Activated T-cell treated with anti-CD3 and anti-CD28 coated beads, Interleukin-2, amount 50 U/mL, for 1 hour (primary cell): ENCODE data around the gene STEAP4.
"Not testable (repeated sequence)": the region's sequence is repeated elsewhere in the genome, so short reads cannot be mapped to it uniquely, and the experiment has no call there.

Experiments
- DNase-seq: peaks from one replicate; pipeline ENCODE4 v3.0.0-alpha.2; 2020

STEAP4 gene

DNA sequence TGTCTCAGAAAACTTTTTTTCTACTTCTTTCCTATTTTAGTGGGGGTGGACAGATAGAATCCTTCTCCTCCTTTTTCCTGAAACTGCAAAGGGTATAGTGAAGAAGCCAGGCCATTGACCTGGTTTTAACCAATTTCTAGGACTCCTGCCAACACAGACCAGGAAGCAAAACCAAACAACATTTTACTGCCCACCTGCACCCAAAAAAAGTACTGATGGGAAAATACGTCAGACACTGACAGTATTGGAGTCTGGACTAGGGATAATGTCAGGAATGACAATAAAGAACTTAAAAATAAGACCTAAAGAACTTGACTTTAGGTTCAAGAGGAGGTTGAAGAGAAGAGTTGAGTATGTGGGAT is 5.0 kb upstream of the STEAP4 start:
- no peak for DNase-seq

DNA sequence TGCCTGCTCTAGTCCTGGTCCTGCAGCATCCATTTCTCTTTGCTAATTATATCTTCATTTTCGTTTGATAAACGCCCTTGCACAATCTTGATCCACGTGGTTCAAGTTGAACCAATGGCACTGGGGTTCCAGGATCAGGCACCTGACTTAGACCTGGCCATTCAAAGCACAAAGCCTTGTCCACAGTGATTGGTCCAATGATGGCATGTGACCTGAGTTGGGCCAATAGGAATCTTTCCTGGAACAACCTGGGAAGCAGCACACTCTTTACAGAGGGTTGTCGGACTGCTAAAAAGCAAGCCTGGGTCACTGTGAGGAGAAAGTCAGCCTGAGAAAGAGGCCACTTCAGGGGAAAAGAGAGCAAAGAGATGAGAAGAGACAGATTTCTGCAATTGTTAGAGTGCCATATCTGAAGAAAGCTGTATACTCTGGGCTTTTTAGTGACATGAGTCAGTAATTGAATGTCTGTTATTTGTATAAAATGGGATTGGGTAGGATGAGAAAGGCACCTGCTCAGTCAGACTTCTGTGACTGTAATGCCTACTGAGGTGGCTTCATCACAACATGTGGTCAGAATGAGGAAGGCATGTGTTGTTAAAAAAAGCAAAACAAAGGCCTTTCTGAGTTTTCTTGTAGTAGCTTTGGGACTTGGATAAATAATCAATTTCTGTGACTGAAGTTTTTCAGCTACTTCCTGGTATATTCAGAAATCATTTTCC is 4.4 kb upstream of the STEAP4 start:
- no peak for DNase-seq

DNA sequence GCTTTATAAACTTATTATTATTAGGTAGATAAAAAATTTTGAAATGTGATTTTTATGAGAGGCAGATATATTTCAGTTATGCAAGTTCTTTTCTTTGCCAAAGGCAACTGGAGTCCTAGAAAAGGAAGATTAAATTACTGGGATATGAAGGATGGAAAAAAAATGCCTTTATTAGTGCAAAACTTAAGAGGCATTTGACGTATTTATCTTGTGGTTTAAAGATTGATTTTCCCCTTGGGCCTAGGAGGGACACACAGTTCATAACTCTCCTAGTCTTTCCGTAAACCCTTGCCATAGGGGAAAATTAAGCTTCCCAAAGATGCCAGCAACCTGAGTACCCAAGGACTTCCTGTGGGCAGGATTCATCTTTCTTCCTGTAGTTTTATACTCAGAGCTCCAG is 3.1 kb upstream of the STEAP4 start:
- no peak for DNase-seq

DNA sequence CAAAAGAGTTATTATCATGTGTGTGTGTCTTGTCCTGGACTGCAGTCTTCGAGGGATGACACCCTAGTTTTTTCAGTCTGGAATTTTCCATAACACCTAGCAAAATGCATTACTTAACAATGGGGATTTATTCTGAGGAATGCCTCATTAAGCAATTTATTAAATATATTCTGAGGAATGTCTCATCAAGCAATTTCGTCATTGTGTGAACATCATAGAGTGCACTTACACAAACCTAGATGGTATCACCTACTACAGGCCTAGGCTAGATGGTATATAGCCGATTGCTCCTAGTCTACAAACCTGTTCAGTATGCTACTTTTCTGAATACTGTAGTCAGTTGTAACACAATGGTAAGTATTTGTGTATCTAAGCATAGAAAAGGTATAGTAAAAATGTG is 1.1 kb upstream of the STEAP4 start:
- no peak for DNase-seq

DNA sequence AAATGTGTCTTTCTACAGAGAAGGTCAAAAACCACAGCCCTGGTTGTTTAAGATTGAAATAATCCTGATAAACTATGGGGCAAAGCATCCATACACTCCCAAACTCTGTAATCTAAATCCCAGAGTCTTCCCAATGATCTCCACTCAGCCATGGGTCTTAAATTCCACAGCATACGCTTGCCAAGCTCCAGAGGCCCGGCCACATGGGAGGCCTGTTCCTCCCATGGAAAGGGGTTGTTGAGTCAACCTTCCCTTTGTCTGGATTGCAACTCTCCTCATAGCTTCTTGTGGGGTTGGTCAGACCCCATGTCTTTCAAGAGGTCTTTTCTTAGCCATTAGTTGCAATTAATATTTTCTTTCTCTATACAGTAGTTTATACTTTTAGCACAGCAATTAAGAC is 718 bp upstream of the STEAP4 start:
- no peak for DNase-seq

DNA sequence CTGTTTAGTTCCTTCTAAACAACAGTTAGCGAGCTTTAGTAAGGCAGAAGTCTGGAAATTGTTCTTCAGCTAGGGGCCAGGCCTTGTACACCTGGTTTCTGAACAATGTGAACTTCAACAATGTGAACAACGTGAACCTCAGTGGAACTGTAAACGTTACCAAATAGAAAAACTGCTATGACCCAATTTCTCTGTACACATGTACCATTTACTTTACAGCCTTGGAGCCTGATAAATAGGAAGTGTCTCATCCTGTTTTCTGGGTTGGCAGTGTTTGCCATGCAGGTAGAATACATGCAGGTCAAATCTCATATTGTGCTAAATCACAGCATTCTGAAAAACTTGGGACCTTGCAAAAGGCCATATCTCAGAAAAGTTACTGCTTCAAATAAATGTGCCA is 1.6 kb downstream of the STEAP4 start:
- DNase-seq = no peak

DNA sequence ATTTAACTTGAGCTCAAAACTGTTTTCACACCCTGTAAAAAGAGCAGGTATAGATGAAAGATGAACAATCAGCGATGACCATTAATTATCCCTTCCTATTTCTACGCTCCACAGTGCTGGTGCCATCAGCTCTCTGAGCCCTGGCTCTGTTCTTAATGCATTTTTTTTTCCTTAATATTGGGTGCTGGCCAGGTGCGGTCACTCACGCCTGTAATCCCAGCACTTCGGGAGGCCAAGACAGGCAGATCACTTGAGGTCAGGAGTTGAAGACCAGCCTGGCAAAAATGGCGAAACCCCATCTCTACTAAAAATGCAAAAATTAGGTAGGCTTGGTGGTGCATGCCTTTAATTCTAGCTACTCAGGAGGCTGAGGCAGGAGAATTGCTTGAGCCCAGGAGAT is 4.2 kb downstream of the STEAP4 start:
- DNase-seq = no peak

DNA sequence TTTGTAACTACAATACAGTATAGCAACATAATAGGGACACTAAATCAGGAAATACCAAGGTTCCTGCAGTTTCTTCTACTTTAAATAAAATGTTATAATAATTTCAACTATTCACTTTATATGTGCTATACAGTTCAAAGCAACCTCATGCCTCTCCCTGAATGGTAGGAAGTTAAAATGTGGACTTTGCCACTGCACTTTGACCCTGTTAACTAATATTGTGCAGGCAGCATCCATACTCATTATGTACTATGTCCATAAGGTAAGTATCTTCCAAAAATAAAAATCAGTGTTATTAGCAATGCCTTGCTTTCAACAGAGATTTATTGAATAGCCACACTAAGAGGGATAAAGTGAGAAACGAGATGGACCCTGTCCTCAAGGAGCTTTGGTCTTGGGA is 4.8 kb downstream of the STEAP4 start:
- no peak for DNase-seq

DNA sequence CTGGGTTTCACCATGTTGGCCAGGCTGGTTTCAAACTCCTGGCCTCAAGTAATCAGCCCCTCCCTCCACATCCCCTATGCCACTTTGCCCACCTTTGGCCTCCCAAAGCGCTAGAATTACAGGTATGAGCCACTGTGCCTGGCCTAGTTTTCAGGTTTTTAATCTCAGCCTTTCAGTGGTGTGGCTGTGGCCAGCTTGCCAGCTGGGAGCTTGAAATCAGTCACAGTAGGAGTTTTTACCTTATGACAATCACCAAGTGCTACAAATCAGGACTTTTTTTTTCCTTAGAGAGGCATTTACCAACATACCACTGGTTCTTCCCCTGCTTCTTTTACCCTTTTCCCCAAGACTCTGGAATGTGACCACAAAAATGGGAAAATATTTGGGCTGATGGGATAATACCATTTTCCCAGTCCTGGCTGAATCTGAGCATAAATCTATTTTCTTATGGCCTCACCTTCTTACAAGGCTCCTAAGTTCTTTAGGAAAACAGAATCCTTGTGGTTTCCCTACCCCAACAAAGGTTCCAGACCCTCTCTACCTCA is 6.2 kb downstream of the STEAP4 start:
- no peak for DNase-seq

DNA sequence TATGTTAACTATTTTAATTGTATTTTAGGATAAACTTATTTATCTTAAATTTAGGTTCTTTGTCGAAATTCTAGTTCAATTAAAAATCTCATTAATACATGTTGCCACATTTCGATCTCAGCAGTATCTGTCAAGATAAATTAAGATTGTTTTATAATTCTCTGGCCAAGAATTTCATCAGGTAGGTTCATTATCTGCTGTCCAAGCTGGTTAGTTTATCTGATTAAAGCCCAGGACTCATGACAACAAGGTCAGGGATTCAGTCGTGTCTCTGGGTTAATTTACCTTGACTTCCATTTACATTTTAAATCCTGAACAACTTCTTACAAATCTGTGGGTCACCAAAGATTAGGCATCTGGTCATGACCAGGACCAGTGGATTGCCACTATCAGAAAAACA is 7.6 kb downstream of the STEAP4 start:
- DNase-seq = no peak

DNA sequence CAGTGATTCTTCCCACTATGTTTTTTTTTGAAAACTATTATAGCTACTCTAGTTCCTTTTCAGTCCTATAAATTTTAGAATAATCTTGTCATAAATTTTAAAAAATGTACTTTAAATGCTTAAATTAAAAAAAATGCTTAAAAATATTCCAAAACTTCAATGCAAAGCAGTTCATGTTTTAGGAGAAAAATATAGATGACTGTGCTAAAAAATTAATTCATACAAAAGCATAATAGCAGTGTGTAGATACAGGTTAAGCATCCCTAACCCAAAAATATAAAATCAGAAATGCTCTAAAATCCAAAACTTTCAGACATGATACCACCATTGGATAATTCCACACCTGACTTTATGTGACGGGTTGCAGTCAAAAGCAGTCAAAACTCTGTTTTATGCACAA is 12.8 kb downstream of the STEAP4 start:
- DNase-seq = no peak

DNA sequence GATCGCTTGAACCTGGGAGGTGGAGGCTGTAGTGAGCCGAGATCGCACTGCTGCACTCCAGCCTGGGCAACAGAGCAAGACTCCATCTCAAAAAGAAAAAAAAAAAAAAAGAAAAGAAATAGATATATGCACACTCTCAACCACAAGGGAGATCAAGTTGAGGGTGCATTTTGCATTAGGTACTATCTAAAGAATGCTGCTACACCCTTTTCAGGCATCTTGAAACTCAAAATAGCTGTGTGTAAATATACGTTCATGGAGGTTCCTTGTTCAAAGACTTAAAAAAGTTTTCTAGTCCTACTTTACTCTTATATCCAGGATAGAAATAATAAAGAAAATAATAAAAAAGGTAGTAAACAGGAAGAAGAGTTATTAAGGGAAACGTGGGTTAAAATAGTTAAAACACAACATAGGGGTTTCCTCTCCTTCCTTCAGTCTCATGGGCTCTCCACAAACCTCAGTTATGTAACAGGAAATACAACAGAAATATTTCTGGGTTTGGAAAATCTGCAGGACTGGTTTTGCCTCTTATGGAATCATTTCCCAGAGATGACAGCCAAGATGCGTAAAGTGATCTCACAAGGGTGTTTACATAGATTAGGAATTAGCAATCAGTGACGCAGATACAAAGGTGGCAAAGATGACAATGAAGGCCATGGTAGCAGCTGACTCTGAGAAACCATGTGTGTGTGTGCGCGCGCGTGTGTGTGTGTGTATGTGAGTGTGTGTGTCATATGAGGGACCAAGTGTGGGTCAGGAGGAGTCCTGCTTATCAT is 15.1 kb downstream of the STEAP4 start:
- DNase-seq = no peak

DNA sequence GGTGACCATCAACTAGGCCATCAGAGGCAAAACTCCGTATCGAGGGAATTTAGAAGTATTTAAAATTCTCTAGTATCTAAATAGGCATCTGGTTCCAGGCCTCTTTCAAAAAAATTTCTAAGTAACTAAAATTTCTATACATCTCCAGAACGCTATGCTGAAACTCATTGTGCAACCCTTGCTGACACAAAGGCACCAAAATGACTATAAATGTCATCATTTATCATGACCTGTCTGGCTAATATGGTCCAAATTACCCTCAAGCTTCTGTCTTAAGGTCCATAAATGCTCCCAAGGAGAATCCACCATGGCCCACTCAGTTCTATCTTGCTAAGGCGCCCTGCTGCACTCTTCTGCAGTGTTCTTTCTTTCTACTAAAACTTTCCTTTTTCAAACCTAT is 16.2 kb downstream of the STEAP4 start:
- DNase-seq = no peak

DNA sequence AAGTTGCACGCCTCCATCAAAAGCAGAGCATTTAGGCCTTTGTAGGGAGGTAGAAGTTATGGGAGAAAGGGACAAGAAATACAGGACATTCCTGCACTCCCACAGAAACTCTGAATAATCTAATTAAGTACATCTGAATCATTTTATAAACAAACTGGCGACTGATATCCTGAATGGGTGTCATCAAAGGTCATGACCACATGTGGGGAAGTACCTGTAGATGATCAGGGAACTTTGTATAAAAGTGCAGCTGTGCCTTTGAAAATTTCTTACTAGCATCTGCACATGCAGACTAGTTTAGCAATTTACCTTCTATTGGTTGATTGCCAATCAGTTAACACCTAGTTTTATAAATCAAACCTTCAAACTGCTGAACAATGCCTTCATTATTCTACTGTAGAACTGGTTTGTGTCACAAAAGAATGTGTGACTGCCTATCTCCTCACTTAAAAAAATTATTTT is 17.1 kb downstream of the STEAP4 start:
- no peak for DNase-seq

DNA sequence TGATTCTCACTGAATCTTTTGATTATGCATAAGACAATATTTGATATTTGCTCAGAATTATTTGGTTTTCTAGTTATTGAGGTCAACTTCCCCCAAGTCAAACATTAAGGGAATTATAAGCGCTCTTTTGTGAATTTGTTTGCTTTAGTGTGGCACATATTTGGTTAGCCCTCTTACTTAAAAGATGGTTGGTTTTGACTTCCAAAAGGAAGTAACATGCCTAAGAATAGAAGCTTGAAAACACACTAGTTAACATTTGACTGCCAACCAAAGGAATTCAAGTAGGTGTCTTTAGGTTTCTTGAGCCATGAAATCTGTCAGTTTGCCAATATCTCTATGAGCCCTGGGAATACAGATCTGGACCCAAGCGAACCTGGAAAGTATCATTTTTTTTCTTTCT is 24.9 kb downstream of the STEAP4 start:
- no peak for DNase-seq

DNA sequence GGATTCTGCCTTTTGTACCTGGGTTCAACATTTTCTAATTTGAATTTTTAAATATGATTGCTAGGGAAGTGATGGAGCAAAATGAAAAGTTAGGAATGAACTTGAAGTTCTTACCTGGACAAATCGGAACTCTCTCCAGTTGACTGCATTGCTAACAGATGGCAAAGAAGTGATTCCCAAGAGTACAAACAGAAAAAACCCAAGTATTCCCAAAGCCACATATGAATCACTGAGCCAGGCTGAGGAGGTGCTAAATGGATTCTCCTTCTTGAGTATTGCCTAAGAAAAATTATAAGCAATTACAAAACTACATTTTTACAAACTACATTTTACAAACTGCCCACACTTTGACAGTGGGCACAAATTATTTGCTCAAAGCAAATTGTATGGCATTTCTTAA is 25.9 kb downstream of the STEAP4 start:
- no peak for DNase-seq

DNA sequence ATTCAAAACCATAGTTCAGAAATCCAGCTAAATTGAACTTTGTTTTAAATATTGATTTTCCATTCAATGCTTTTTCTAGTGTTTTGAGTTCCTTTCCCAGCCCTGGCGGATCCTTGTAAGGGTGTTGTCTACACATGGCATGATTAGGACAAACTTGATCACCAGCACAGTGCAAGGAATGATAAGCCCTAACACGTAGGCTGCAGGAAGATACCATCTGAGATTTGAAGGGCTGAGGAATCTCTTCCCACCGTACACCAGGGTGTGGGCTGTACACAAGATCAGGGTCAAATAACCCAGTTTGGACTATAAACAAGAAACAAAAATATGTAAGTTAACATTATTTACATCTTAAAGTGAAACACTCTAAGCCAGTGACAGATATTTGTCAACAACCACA is 27.4 kb downstream of the STEAP4 start:
- no peak for DNase-seq

DNA sequence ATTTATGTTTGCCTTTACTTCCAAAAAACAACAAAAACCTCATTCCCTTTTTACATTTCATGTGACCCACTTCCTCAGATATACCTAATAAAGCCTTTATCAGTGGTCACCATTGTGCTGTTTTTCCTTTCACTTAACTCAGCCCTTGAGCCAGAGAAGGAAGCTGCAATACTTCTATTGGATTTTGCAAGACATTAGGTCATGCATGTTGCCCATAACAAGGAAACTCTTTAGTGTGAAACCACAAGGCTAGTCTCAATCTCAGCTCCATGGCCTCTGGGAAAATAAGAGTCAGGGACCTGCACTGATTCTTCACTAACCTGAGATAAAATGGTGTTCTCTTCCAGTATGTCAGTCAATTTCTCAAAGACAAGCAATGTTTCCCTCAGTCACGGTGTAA is 27.8 kb downstream of the STEAP4 start:
- no peak for DNase-seq

DNA sequence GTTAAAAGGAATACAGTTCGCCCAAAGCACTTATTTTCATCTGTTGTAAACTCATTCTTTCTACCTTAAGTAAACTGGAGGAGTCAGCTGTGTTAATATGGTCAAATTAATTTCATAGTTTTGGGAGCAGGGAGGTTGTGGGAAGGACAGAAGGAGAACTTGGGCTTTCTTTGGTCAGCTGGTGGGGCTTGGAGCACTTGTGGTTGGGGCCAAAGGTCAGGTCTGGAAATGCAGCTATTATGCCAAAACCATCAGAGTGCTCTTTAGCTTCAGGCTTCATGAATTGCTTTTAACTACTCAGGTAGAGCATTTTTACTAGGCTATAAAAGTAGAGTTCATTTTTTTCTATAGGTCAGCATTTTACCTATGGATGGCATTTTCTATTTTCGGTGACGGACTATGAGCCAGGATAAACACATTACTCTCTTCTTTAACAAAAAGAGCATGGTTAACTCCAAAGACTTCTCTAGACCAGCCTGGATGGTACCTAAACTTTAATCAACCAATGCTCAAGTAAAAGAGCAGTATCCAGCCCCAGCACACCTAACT is 30.0 kb downstream of the STEAP4 start:
- no peak for DNase-seq

DNA sequence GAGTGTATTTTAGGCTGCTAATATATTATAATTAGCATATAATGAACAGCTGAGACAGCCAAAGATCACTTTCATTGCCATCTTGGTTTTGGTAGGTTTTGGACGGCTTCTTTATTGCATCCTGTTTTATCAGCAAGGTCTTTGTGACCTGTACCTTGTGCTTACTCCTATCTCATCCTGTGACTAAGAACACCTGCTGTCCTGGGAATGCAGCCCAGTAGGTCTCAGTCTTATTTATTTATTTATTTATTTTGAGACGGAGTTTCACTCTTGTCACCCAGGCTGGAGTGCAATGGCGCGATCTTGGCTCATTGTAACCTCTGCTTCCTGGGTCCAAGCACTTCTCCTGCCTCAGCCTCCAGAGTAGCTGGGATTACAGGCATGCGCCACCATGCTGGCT is 31.8 kb downstream of the STEAP4 start:
- DNase-seq = not testable (repeated sequence)

DNA sequence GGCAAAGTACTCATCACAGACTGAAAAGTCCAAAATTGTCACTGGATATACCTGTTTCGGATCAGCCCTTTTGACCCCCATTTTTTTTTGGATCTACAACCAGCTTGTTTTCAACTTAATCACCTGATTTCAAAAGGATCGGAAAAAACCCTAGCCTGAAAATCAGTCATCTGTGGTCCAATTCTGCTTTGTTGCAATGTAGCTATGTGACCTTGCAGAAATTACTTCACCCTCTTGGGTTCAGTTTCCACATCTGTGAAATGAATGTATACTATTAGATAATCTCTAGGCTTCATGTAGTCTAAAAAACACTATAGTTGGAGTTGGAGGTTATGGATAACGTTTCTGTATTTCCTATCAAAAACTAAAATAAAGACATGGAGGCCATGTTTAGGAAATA is 37.1 kb downstream of the STEAP4 start:
- DNase-seq = no peak

DNA sequence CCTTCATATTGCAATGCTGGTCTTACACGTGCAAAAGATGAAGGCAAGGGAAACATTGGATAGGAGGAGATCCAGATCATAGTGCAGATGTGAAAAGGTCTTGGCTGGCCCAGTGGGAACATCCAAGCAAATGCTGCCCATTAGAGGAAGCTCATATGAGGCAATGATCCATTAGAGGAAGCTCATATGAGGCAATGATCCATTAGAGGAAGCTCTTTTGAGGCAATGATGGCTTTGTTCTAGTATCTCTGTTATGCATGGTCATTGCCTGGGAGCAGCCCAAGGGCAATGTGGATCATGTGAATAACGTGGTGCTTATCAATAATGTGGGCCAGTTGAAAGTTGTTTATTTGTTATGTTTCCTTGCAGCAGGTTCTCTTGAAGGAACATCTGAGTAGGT is 37.8 kb downstream of the STEAP4 start:
- DNase-seq = no peak

DNA sequence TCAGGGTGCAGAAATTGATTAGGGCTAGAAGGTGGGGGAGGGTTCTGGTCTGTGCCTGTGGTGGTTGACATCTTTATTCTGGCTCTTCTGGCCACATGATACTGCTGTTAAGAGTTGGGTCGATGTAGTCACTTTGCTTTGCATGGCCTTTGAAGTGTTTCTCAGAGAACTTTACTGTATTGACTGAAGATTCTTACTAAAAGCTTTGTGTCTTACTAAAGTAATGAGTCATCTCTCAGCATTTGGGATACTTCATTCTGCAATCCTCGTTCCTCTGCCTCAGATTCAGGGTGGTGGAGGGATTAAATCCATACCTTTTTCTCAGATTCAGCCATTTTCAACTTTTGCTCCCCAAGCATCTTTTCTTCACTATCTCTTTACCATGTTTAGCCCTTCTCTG is 38.6 kb downstream of the STEAP4 start:
- DNase-seq = no peak

DNA sequence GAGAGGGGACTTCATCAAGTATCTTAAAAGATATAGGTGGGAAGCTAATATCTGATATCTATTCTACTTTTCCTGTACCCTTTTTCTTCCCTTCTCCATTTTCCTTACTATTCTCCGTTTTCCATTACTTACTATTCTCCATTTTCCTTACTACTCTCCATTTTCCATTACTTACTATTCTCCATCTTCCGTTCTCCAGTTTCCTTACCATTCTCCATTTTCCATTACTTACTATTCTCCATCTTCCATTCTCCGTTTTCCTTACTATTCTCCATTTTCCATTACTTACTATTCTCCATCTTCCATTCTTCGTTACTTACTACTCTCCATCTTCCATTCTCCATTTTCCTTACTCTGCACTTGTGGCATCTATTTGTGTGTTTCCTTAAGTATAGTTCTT is 39.3 kb downstream of the STEAP4 start:
- DNase-seq = no peak
